ENCODE measurements around the gene TIA1. TPM values are rescaled to one million over a fixed set of nuclear protein-coding genes. Genes with fewer than 3 reads are reported as not detected.

TIA1 gene
- total and polyA plus RNA-seq, 2 donors (not counting 1 experiment from before 2014, with no cell fraction given): 64.5 to 138 TPM

GRCh38 chr2:70255637-70256314 is 7.3 kb upstream of the TIA1 start:
- no peak for DNase-seq (ENCODE audit: low read depth in 2 of 2)
- Histone ChIP-seq H3K4me1 (ENCODE audit: control insufficient read depth, extremely low read depth, insufficient read depth, low read length) (peaks cover 5% of the 10 kb centered on the region), H3K27ac (ENCODE audit: insufficient read depth, low read length) (no peak overlapping the region), H3K36me3 (ENCODE audit: control insufficient read depth, insufficient read depth, low read length) (no peaks in the 10 kb centered on the region), H3K27me3 (ENCODE audit: control insufficient read depth, insufficient read depth, low read length) (no peaks in the 10 kb centered on the region), H2AFZ (ENCODE audit: low read length) (no peak overlapping the region), H4K20me1 (ENCODE audit: control insufficient read depth, extremely low read depth, insufficient read depth, low read length) (no peaks in the 10 kb centered on the region), H3K79me2 (ENCODE audit: control insufficient read depth, insufficient read depth, low read length) (no peaks in the 10 kb centered on the region), H3K4me2 (ENCODE audit: extremely low read depth, insufficient read depth, low read length) (no peak overlapping the region), H3K4me3 (replicated peaks in 1 of 4; ENCODE audit: control extremely low read depth in 1 of 4, insufficient read depth in 1 of 4, low read depth in 3 of 4, low read length in 4 of 4) (no peak overlapping the region), H3K9ac (ENCODE audit: insufficient read depth, low read length) (no peak overlapping the region), H3K9me3 (ENCODE audit: control insufficient read depth, insufficient read depth, low read depth, low read length) (no peaks in the 10 kb centered on the region)
- no peak for TF ChIP-seq EZH2 (IDR thresholded peaks at IDR 0.05; ENCODE audit: low read length, missing control alignments)
- TF ChIP-seq CTCF (conservative IDR thresholded peaks at IDR 0.05 in 1 of 2, IDR thresholded peaks at IDR 0.05 in 1 of 2; ENCODE audit: low read depth in 1 of 2, low read length in 2 of 2): no peak

- H4K20me1 ChIP-seq (ENCODE audit: control insufficient read depth, extremely low read depth, insufficient read depth, low read length): no peaks in the 10 kb centered on the region
- H3K4me1 ChIP-seq (ENCODE audit: control insufficient read depth, extremely low read depth, insufficient read depth, low read length): no peaks in the 10 kb centered on the region
- no peak for DNase-seq (ENCODE audit: low read depth in 2 of 2)
- H3K4me2 ChIP-seq (ENCODE audit: extremely low read depth, insufficient read depth, low read length): no peak overlapping the region
- no peaks in the 10 kb centered on the region for H3K9me3 ChIP-seq (ENCODE audit: control insufficient read depth, insufficient read depth, low read depth, low read length)
- no peak overlapping the region for H3K9ac ChIP-seq (ENCODE audit: insufficient read depth, low read length)
- peaks cover 29% of the 10 kb centered on the region for H3K79me2 ChIP-seq (ENCODE audit: control insufficient read depth, insufficient read depth, low read length)
- H3K27me3 ChIP-seq (ENCODE audit: control insufficient read depth, insufficient read depth, low read length): no peaks in the 10 kb centered on the region
- H3K27ac ChIP-seq (ENCODE audit: insufficient read depth, low read length): no peak overlapping the region
- no peak overlapping the region for H2AFZ ChIP-seq (ENCODE audit: low read length)
- H3K4me3 ChIP-seq (replicated peaks in 1 of 4; ENCODE audit: control extremely low read depth in 1 of 4, insufficient read depth in 1 of 4, low read depth in 3 of 4, low read length in 4 of 4): no peak overlapping the region
- H3K36me3 ChIP-seq (ENCODE audit: control insufficient read depth, insufficient read depth, low read length): no peaks in the 10 kb centered on the region
- TF ChIP-seq EZH2 (IDR thresholded peaks at IDR 0.05; ENCODE audit: low read length, missing control alignments): no peak
- TF ChIP-seq CTCF (conservative IDR thresholded peaks at IDR 0.05 in 1 of 2, IDR thresholded peaks at IDR 0.05 in 1 of 2; ENCODE audit: low read depth in 1 of 2, low read length in 2 of 2): no peak
These were observed 2.0 kb upstream of the TIA1 start for GRCh38 chr2:70250434-70250833.

- Histone ChIP-seq H3K9ac (ENCODE audit: insufficient read depth, low read length) (peak overlapping the region; percentile 98), H2AFZ (ENCODE audit: low read length) (peak overlapping the region; percentile 88), H3K4me3 (replicated peaks in 1 of 4; ENCODE audit: control extremely low read depth in 1 of 4, insufficient read depth in 1 of 4, low read depth in 3 of 4, low read length in 4 of 4) (peak overlapping the region; percentile 86 to 100 (median 92)), H3K9me3 (ENCODE audit: control insufficient read depth, insufficient read depth, low read depth, low read length) (no peaks in the 10 kb centered on the region), H3K27ac (ENCODE audit: insufficient read depth, low read length) (peak overlapping the region; percentile 96), H3K4me1 (ENCODE audit: control insufficient read depth, extremely low read depth, insufficient read depth, low read length) (no peaks in the 10 kb centered on the region), H3K27me3 (ENCODE audit: control insufficient read depth, insufficient read depth, low read length) (no peaks in the 10 kb centered on the region), H3K36me3 (ENCODE audit: control insufficient read depth, insufficient read depth, low read length) (no peaks in the 10 kb centered on the region), H3K4me2 (ENCODE audit: extremely low read depth, insufficient read depth, low read length) (peak overlapping the region; percentile 84), H3K79me2 (ENCODE audit: control insufficient read depth, insufficient read depth, low read length) (peaks cover 56% of the 10 kb centered on the region), H4K20me1 (ENCODE audit: control insufficient read depth, extremely low read depth, insufficient read depth, low read length) (no peaks in the 10 kb centered on the region)
- DNase-seq (ENCODE audit: low read depth in 2 of 2): peak; percentile 32 to 53
- TF ChIP-seq CTCF (conservative IDR thresholded peaks at IDR 0.05 in 1 of 2, IDR thresholded peaks at IDR 0.05 in 1 of 2; ENCODE audit: low read depth in 1 of 2, low read length in 2 of 2): no peak
- no peak for TF ChIP-seq EZH2 (IDR thresholded peaks at IDR 0.05; ENCODE audit: low read length, missing control alignments)
These were observed 856 bp downstream of the TIA1 start for GRCh38 chr2:70247364-70248180.

Measured in fibroblast of lung (primary cell).